HepG2 (cell line): ENCODE data around the gene TDRD10.

ENCODE experiments used
- CTCF ChIP-seq: sonication (generic); formaldehyde crosslinking; IDR thresholded peaks from 2 replicates; pipeline ENCODE4 v1.5.0; 2020; ENCODE audit warnings: mild to moderate bottlenecking, missing genetic modification reagents, moderate library complexity
- HCFC1 ChIP-seq: fragments of 150-350 bp; IDR thresholded peaks from 2 replicates; pipeline ENCODE4 v1.6.1; 2014; ENCODE audit warnings: low read depth, low read length
- HDAC2 ChIP-seq: sonication (generic); formaldehyde crosslinking; IDR thresholded peaks from 2 replicates; pipeline ENCODE4 v1.4.0; 2020; ENCODE audit warnings: missing genetic modification reagents
- RNF2 ChIP-seq: fragments of 450-650 bp; conservative IDR thresholded peaks from 2 replicates; pipeline ENCODE4 v1.6.1; 2016; ENCODE audit warnings: low read depth
- RXRA ChIP-seq: sonication (generic); formaldehyde crosslinking; IDR thresholded peaks from 2 replicates; pipeline ENCODE4 v1.5.1; 2020; ENCODE audit warnings: missing genetic modification reagents
- ZFP62 ChIP-seq: sonication (generic); formaldehyde crosslinking; IDR thresholded peaks from 2 replicates; pipeline ENCODE4 v1.4.0; 2020; ENCODE audit warnings: missing genetic modification reagents
- ZNF292 ChIP-seq: sonication (generic); formaldehyde crosslinking; IDR thresholded peaks from 2 replicates; pipeline ENCODE4 v1.8.1; 2022; ENCODE audit warnings: mild to moderate bottlenecking, low read depth, missing genetic modification reagents, borderline replicate concordance
- TF ChIP-seq, protein P1 (sequence below): sonication (generic); formaldehyde crosslinking; IDR thresholded peaks from 2 replicates; pipeline ENCODE4 v1.5.0; 2020; ENCODE audit warnings: mild to moderate bottlenecking, missing genetic modification reagents

DNA sequence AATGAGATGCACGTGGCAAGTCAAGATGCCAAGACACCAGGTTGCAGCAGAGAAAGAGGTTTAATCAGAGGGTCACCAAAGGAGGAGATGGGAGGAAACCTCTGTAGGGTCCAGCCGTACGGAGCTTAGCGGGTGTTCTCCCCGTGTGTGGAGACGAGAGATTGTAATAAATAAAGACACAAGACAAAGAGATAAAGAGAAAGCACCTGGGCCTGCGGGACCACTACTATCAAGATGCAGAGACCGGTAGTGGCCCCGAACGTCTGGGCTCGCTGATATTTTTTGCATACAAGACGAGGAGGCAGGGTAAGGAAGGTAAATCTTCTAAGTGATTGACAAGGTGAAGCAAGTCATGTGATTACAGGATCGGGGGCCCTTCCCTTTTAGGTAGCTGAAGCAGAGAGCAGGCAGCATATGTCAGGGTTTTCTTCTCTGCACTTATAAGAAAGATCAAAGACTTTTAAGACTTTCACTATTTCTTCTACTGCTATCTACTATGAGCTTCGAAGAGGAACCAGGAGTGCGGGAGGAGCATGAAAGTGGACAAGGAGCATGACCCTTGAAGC is 41.2 kb upstream of the TDRD10 start:
- TF ChIP-seq CTCF (CRISPR knock-in tag) (no peak), ZNF292 (CRISPR knock-in tag) (no peak), HDAC2 (no peak), HCFC1 (no peak), RXRA (CRISPR knock-in tag) (no peak), ZFP62 (no peak), RNF2 (no peak)
- TF ChIP-seq, protein P1, sequence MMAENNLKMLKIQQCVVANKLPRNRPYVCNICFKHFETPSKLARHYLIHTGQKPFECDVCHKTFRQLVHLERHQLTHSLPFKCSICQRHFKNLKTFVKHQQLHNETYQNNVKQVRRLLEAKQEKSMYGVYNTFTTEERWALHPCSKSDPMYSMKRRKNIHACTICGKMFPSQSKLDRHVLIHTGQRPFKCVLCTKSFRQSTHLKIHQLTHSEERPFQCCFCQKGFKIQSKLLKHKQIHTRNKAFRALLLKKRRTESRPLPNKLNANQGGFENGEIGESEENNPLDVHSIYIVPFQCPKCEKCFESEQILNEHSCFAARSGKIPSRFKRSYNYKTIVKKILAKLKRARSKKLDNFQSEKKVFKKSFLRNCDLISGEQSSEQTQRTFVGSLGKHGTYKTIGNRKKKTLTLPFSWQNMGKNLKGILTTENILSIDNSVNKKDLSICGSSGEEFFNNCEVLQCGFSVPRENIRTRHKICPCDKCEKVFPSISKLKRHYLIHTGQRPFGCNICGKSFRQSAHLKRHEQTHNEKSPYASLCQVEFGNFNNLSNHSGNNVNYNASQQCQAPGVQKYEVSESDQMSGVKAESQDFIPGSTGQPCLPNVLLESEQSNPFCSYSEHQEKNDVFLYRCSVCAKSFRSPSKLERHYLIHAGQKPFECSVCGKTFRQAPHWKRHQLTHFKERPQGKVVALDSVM, result no peak
